GM20000 (cell line): ENCODE measurements around the gene SPACA4.

Source experiments
- DNase-seq: peaks from one replicate; pipeline ENCODE4 v3.0.0; 2012; ENCODE audit warnings: low spot score
- CTCF ChIP-seq: IDR thresholded peaks from 2 replicates; pipeline ENCODE4 v1.5.1; 2012; ENCODE audit warnings: mild to moderate bottlenecking, control low read depth; ENCODE audit errors: extremely low read depth, missing control alignments

The SPACA4 gene

GRCh38 chr19:48641850-48642249 is 35.3 kb downstream of the SPACA4 start:
- no peak for TF ChIP-seq CTCF
- DNase-seq = no peak

- DNase-seq = no peak
- TF ChIP-seq CTCF = no peak
Measured at GRCh38 chr19:48642862-48643261, 36.3 kb downstream of the SPACA4 start.

GRCh38 chr19:48644355-48644754 is 37.8 kb downstream of the SPACA4 start:
- no peak for TF ChIP-seq CTCF
- no peak for DNase-seq

- no peak for TF ChIP-seq CTCF
- peak; percentile 79 for DNase-seq
Measured at GRCh38 chr19:48644839-48645619, 38.5 kb downstream of the SPACA4 start.

- DNase-seq = peak; percentile 13
Measured at GRCh38 chr19:48645620-48646000, 39.1 kb downstream of the SPACA4 start.

GRCh38 chr19:48646001-48646721 is 39.6 kb downstream of the SPACA4 start, which contains the start of gene CA11:
Gene CA11, minus strand, starts transcription at chr19:48646187. Its CDS starts 555 bp downstream, at chr19:48645632.
- TF ChIP-seq CTCF = peak; percentile 86
- DNase-seq = peak; percentile 92

More at GRCh38 chr19:48645620-48646000, 39.1 kb downstream of the SPACA4 start:
- TF ChIP-seq CTCF = no peak

- DNase-seq = no peak
- TF ChIP-seq CTCF = no peak
Measured at GRCh38 chr19:48646722-48647216, 40.2 kb downstream of the SPACA4 start.
